NCI-H69 (cell line): ENCODE measurements around the gene PLEKHA4.

ENCODE experiments used
- DNase-seq: peaks from one replicate; lab custom pipeline; 2025; lab: John Stamatoyannopoulos, UW

The PLEKHA4 gene

GRCh38 chr19:48826606-48827020 lies 41.8 kb downstream of the PLEKHA4 start:
- DNase-seq, result peak; percentile 52

DNA sequence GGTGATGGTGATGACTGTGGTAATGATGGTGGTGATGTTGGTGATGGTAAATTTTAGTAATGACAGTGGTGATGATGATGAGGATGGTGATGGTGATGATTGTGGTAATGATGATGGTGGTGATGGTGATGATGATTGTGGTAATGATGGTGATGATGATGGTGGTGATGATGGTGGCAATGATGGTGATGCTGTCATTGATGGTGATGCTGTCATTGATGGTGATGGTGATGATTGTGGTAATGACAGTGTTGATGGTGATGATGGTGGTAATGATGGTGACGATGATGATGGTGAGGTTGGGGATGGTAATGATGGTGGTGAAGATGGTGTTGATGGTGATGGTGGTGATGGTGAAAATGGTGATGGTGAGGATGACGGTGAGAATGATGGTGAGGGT lies 45.9 kb downstream of the PLEKHA4 start:
- DNase-seq, result no peak

- no peak for DNase-seq
Measured at GRCh38 chr19:48821633-48822032, 46.8 kb downstream of the PLEKHA4 start.

DNA sequence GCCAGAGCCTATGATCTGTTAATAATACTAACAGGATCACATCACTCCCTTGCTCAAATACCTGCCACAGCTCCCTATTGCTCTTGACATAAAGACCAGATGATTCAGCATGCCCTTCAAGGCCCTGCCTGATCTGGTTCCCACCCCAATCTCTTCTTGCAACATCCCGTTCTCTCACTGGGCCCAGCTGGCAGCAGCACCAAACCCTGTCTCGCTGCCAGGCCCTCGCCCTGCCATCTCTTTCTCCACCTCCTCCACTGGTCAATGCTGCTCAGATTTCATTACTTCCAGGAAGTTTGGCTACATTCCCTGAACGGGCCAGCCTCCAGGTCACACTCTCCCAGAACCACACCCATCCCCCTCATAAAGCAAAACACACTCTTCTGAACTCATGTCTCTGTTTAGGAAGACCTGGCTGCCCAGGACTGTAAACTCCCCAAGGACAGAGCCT lies 49.0 kb downstream of the PLEKHA4 start:
- peak; percentile 87 for DNase-seq

DNA sequence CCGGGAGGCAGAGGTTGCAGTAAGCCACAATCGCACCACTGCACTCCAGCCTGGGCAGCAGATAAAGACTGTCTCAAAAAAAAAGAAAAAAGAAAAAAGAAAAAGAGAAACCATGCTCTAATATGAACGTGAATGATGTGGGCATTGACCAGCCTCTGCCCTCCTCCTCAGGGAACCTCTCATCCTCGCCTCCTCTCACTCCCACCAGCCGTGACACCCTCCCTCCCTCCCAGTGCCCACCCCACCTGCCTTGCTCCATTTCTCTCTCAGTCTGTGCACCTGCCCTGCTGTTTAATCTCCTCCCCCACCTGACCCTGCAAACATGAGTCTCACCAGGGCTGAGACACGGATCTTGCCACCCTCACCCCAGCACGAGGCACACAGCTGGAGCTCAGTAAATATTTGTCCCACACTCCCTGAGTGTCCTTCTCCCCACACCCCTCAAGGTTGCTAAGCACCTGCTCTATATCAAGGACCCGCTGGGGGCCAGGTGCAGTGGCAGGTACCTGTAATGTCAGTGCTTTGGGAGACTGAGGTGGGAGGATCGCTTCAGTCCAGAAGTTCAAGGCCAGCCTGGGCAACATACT lies 50.1 kb downstream of the PLEKHA4 start:
- DNase-seq, result peak; percentile 98

DNA sequence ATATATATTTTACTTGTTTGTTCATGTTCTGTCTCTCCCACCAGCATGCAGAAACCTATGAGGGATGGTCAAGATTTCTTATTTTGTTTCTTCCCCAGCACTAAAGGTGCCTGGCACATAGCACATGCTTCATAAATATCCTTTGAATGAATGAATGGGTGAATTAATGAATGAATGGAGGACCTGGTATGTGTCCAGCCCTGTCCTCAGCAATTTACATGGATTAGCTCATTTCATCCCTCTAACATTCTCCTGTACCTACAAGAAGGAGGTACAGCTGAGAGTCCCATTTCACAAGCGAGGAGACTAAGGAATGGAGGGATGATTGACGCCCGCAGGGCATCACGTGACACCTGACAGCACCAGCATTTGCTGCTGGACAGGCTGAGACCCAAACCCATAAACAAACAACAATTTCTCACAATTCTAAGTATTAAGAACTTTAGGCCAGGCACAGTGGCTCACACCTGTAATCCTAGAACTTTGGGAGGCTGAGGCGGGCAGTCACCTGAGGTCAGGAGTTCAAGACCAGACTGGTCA lies 50.8 kb downstream of the PLEKHA4 start:
- no peak for DNase-seq

DNA sequence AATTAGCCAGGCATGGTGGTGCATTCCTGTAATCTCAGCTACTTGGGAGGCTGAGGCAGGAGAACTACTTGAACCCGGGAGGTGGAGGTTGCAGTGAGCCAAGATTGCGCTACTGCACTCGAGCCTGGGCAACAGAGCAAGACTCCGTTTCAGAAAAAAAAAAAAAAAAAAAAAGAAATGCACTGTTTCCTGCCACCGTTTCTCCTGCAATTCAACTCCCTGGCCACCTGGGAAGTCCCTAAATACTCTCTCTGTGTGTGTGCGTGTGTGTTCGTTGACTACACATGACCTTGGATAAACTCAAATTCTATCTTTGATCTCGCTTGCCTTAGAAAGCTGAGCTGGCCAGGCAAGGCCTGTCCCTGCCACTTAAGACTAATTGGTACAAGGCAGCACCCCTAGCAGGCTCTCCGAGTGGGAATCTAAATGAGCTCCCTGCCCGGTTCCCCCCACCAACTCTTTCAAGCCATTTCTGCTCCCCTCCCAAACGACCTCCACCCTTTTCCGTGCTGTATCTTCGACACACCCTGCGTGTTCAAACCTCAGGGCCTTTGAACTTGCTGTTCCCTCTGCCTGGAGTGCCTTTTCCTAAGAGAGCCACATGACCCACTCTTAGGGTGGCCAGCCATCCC lies 52.4 kb downstream of the PLEKHA4 start:
- DNase-seq, result peak; percentile 84

DNA sequence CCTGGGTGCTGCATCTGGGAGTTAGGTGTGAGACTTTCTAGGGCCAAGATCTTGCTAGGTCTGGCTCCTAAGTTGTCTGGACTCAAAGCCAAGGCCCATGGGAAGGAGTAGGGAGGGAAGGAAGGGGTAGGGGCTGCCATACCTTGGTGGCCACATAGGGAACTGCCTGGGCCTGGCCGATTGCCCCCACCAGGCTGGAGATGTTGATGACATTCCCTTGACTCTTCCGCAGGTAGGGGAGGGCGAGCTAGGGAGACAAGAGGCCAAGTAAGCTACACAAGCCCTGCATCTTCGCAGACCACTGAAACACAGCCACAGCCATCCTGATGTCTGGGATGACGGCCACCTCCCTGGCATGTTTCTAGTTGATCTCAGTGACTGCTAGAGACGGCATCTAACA lies 53.5 kb downstream of the PLEKHA4 start:
- DNase-seq, result no peak

- peak; percentile 52 for DNase-seq
Measured at GRCh38 chr19:48813123-48813913, 55.1 kb downstream of the PLEKHA4 start.

GRCh38 chr19:48812094-48812929 lies 56.1 kb downstream of the PLEKHA4 start:
- peak; percentile 99 for DNase-seq

DNA sequence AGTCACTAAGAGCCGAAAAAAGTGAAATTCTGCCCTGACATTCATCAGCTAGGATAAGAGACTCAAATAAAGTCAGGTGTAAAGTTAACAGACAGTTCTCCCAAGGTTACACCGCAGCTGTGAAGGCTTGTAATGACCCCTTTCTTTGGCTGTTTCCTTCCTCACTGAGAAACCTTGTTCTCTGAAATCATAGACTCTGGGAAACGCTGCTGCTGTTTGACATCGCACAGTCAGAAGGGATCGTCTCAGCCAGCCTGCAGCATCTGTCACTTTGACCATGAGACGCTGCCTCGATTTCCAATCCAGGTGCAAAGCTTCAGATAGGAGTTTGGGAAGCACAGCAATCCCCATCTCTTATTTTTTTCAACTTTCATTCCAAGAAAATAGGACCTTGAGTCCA lies 58.3 kb downstream of the PLEKHA4 start:
- peak; percentile 50 for DNase-seq

DNA sequence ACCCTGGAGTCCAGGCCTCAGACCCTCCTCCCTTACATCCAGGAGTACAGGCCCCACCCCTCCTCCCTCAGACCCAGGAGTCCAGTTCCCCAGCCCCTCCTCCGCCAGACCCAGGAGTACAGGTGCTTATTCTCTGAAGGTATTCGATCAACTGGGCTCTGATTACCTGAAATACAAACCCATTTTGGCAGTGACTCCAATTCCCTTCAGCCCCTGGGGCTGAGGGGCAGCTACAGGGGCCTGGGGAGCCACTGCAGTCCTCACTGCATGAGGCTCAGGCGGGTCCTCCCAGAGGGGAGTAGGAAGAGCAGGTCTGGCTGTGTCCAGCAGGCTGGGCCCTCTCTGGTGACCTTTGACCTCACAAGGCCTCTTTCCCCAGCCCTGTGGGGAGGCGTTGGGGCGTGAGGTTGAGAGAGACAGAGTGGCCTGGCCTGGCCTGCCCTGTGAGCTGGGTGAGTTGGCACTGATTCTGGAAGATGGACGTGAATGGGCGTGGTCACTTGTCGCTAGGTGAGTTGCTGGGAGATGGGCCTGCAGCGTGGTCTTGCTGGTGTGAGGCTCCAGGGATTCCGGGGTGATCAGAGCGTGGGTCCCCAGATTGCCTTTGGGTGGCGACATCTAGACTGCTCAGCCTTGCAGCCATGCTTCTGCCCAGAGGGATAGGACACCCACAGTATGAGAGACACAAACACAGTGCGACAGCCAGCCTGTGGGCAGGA lies 60.7 kb downstream of the PLEKHA4 start:
- peak; percentile 18 for DNase-seq

- DNase-seq, result no peak
Measured at GRCh38 chr19:48806818-48807589, 61.4 kb downstream of the PLEKHA4 start.

- DNase-seq, result peak; percentile 62
Measured at GRCh38 chr19:48806518-48806817, 61.9 kb downstream of the PLEKHA4 start.

- no peak for DNase-seq
Measured at GRCh38 chr19:48805452-48805851, 63.0 kb downstream of the PLEKHA4 start.

- no peak for DNase-seq
Measured at GRCh38 chr19:48804496-48804895, 63.9 kb downstream of the PLEKHA4 start.

DNA sequence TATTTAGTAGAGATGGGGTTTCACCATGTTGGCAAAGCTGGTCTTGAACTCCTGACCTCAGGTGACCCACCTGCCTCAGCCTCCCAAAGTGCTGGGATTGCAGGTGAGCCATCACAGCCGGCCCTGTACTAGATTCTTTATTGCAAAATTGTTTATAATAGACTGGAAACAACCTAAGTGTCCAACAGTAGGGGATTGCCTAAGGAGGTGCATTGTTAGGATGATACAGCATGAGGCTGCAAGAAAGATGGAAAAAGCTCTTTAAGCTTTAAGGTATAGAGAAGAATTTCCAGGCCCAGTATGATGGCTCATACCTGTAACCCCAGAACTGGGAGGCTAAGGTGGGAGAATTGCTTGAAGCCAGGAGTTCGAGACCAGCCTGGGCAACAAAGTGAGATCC lies 65.8 kb downstream of the PLEKHA4 start:
- DNase-seq, result no peak

DNA sequence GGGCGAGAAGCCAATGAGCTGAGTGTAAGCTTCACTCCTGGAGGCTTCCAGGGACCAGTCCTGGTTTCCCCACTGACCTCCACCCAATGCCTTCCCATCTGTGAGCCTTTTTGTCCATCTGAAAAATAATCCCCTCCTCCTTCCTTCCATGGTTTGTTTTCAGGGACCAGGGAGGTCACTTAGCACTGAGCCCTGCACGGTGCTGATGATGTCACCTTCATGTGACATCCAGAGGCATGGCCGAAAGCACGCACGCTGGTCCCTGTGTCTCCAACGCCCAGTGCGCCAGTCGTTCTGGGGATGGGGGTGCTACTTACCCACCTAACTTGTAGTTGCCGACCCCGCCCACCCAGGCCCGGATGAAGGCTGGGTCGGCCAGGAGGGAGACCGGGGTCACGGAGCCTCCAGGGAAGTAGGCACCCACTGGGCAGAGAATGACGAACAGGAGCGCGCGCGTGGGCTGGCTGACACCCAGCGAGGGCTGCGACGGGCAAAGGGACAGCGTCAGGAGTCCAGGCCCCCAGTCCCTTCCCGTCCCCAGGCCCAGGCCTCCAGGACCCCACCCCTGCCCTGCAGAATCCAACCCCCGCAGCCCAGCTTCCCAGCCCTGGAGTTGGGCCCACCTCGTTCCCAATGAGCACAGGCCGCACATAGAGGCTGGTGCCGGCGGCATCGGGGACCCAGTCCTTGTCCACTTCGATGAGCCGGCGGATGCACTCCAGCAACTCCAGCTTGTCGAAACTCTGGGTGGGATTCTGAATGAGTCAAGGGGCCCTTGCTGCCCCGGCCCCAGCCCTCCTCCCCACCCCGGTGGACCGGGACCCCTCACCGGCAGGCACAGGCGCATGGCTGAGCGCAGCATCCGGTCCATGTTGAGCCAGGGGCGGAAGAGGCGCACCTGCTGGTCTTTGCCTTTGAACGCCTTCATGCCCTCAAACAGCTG lies 68.8 kb downstream of the PLEKHA4 start:
- peak; percentile 90 for DNase-seq

GRCh38 chr19:48798937-48799336 lies 69.5 kb downstream of the PLEKHA4 start:
- peak; percentile 97 for DNase-seq

GRCh38 chr19:48797103-48797502 lies 71.3 kb downstream of the PLEKHA4 start:
- no peak for DNase-seq
